Adrenal gland (tissue), 12 donors: ENCODE data around the gene PHF21A. TPM values are rescaled to one million over a fixed set of nuclear protein-coding genes. Genes with fewer than 3 reads are reported as not detected.
A peak's percentile ranks its signal among the peaks of the same experiment; 100 is the strongest.

ENCODE experiments used
- DNase-seq, 7 donors: peaks; one replicate each; pipeline ENCODE4 v3.0.0-alpha.2; 2019 to 2020
- H3K27ac ChIP-seq, 5 donors: fragments of 200-600 bp; sonication (generic) in 4 of 5; 1 replicate in 3 of 5; 2 replicates in 2 of 5; pipeline versions ENCODE4 v1.5.1 to v1.8.0; 2016 to 2020; ENCODE audit warnings: mild to moderate bottlenecking in 1 of 5
- H3K27me3 ChIP-seq: fragments of 200-600 bp; 2 replicates; pipeline ENCODE4 v1.8.0; 2021
- H3K36me3 ChIP-seq, 2 donors: fragments of 200-600 bp; replicated peaks in 1 of 2; 1 replicate in 1 of 2; 2 replicates in 1 of 2; pipeline versions ENCODE4 v1.5.1 to v1.8.0; 2018 to 2022
- H3K4me1 ChIP-seq, 2 donors: fragments of 200-600 bp; replicated peaks in 1 of 2; 1 replicate in 1 of 2; 2 replicates in 1 of 2; pipeline versions ENCODE4 v1.5.1 to v1.8.0; 2018 to 2021
- H3K4me3 ChIP-seq, 4 donors: fragments of 200-600 bp; sonication (generic) in 3 of 4; one replicate each; pipeline ENCODE4 v1.5.1; 2016 to 2018
- H3K9me3 ChIP-seq, 3 donors: fragments of 200-600 bp; sonication (generic) in 1 of 3; replicated peaks in 1 of 3; 1 replicate in 2 of 3; 2 replicates in 1 of 3; pipeline versions ENCODE4 v1.5.1 to v1.8.0; 2016 to 2021
- POLR2A ChIP-seq, 2 donors: fragments of 450-650 bp; IDR thresholded peaks; one replicate each; pipeline ENCODE4 v1.6.1; 2017; ENCODE audit warnings: antibody characterized with exemption in 2 of 2, mild to moderate bottlenecking in 2 of 2, moderate library complexity in 1 of 2
- WGBS, 4 donors: extraction: QIAGEN DNeasy Blood & Tissue Kit in 2 of 4; methylation state at CpG; one replicate each; pipeline versions ENCODE4 v1.1.5 to v1.1.7; 2013 to 2017; 5-methylcytosine and 5-hydroxymethylcytosine counted together
- intact Hi-C, 2 donors: fragments of 100-400 bp; cut with DNase I; formaldehyde crosslinking; loops; one replicate each; pipeline versions ENCODE4 v1.14.1 to v1.15.0; 2022 to 2023
- polyA plus RNA-seq, 3 donors: library from polyadenylated mRNA; stranded (reverse); fragments of 200-250 nt in 2 of 3; fragments of 350-450 nt in 1 of 3; fragmentation: Illumina TruSeq in 1 of 3; extraction: RNeasy Lipid Tissue Mini Kit (QIAGEN cat#74804) in 1 of 3; gene quantifications; one replicate each; pipeline ENCODE4 v1.2.3, GENCODE V29; 2013 to 2014
- total RNA-seq, 9 donors: library from RNA; depleted of rRNA in 4 of 9; stranded (reverse); fragments of >200 nt in 4 of 9; fragments of 120-200 nt in 1 of 9; fragmentation: NEBNext Ultra II Directional in 1 of 9; extraction: Animal tissue kit (Norgen Biotek cat#: 25700) in 1 of 9; gene quantifications; one replicate each; pipeline versions ENCODE4 v1.1.0 to v1.2.4, GENCODE V29; 2013 to 2023
- TF ChIP-seq, protein P1 (sequence below), 6 experiments: fragments of 450-650 bp in 4 of 6; fragments of 200-600 bp in 2 of 6; sonication (generic) in 1 of 6; IDR thresholded peaks; 1 replicate in 5 of 6; 2 replicates in 1 of 6; pipeline versions ENCODE4 v1.5.1 to v1.8.0; 2016 to 2021; ENCODE audit warnings: antibody characterized with exemption in 6 of 6, mild to moderate bottlenecking in 2 of 6, moderate library complexity in 1 of 6
- donor health status: healthy with polysubstance abuse.
- donor health status: Bipolar disorder and iron deficiency.
- donor health status: DM: yes; HTN: yes; CAD: no.
- donor health status: DM: no; HTN: no; CAD: no.
- donor health status: DM: no; HTN: no; CAD: no.
- donor health status: DM: yes; HTN: yes; CAD: no.

Gene PHF21A
- total and polyA plus RNA-seq, 12 donors = 28.4 to 85.1 (median 40.0) TPM

DNA sequence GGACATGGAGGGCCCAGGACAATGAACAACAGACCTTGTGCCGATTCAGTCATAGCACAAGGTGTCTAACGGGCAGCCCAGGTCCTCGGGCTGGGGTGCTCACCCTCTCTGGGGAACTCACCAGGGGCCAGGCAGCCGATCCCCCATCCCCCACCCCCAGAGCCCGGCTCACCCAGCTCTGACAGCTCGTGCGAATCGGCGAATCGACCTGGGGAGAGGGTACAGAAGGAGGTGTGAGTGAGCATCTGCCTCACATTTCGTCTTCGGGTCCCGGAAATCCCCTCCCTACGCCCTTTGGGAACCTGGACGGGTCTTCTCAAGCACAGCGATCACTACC is 204.0 kb downstream of the PHF21A start:
- peaks cover 0 to 39% of the 10 kb centered on the region in 2 donors for H3K36me3 ChIP-seq
- intact Hi-C loops = loop anchor here in 1 of 2 donors (10.0 kb wide), 1 partner anchor 52 kb away; no protein-coding TSS in a partner anchor
- peak overlapping the region; percentile 4 to 95 (median 77) for H3K27ac ChIP-seq
- TF ChIP-seq, protein P1, sequence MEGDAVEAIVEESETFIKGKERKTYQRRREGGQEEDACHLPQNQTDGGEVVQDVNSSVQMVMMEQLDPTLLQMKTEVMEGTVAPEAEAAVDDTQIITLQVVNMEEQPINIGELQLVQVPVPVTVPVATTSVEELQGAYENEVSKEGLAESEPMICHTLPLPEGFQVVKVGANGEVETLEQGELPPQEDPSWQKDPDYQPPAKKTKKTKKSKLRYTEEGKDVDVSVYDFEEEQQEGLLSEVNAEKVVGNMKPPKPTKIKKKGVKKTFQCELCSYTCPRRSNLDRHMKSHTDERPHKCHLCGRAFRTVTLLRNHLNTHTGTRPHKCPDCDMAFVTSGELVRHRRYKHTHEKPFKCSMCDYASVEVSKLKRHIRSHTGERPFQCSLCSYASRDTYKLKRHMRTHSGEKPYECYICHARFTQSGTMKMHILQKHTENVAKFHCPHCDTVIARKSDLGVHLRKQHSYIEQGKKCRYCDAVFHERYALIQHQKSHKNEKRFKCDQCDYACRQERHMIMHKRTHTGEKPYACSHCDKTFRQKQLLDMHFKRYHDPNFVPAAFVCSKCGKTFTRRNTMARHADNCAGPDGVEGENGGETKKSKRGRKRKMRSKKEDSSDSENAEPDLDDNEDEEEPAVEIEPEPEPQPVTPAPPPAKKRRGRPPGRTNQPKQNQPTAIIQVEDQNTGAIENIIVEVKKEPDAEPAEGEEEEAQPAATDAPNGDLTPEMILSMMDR (IDR thresholded peaks at IDR 0.05) = no peak
- TF ChIP-seq POLR2A (IDR thresholded peaks at IDR 0.05) = no peak
- 3 to 28% (median 13%) methylated on average over 3 to 16 of the region's 16 CpGs for WGBS, 4 donors
- DNase-seq = peak in 1 of 7 donors; percentile 52
- H3K4me3 ChIP-seq = peak overlapping the region; percentile 42 to 92 (median 57)
- H3K27me3 ChIP-seq = no peaks in the 10 kb centered on the region
- no peaks in the 10 kb centered on the region for H3K9me3 ChIP-seq
- peaks cover 6 to 27% of the 10 kb centered on the region in 2 donors for H3K4me1 ChIP-seq

DNA sequence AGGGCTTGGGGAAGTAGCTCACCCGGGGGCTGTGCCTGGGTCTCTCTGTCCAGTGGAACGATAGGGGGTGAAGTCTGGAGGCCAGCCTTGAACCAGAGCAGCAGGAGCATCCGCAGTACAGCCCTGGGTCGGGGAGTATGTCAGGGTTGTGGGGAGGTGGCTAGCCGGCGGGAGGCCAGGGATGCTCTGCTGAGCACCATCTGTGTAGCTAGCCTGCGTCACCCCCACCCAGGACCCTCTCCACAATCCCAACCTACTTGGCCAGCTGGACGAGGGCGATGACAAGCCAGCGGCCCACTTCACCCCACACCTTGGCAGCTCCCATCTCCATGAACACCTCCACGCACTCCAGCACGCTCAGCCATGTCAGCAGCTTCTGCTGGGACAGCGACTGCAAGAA is 205.8 kb downstream of the PHF21A start:
- Histone ChIP-seq H3K4me3 (no peak overlapping the region), H3K9me3 (no peaks in the 10 kb centered on the region), H3K27me3 (no peaks in the 10 kb centered on the region), H3K36me3 (peaks cover 0 to 55% of the 10 kb centered on the region in 2 donors), H3K27ac (no peak overlapping the region), H3K4me1 (peaks cover 6 to 18% of the 10 kb centered on the region in 2 donors)
- no peak for TF ChIP-seq POLR2A (IDR thresholded peaks at IDR 0.05)
- TF ChIP-seq, protein P1 (IDR thresholded peaks at IDR 0.05) = no peak
- intact Hi-C loops = loop anchor here in 1 of 2 donors (10.0 kb wide), 1 partner anchor 51 kb away; no protein-coding TSS in a partner anchor
- 79 to 83% (median 79%) methylated on average over 6 to 13 of the region's 13 CpGs; no CpG with 5 or more reads in 1 of the 4 donors for WGBS, 4 donors
- no peak for DNase-seq

DNA sequence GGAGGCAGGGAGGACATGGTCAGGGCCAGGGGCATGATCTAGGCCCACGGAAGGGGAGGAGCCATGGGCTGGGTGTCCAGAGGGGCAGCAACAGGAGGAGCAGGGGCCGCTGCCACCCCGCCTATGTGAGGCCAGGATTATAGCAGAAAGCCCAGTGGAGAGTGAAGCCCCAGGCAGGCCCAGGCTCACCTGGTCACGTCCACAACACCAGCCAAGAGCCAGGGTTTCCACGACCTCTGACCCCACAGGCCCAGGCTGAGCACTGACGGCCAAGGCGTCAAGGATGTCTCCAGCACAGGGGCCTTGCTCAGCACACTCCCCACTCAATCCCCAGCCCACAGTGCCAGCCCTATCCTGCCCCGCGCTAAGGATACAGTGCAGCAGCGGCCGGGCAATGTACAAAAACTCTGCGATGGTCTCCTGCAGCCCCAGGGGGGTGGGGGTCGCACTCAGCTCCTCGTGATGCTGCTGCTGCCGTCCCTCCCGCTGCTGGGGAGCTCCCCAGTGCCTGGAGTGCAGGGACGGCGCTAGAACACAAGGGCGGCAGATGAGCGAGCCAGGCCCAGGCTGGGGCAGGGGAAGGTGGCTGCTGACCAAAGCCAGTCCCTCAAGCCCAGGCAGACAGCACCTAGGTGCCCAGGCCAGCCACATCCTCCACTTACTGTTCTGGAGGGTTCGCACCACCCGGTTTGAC is 207.2 kb downstream of the PHF21A start:
- H3K27me3 ChIP-seq = no peaks in the 10 kb centered on the region
- H3K4me1 ChIP-seq = peaks cover 6 to 18% of the 10 kb centered on the region in 2 donors
- intact Hi-C loops = loop anchor here in 1 of 2 donors (10.0 kb wide), 1 partner anchor 49 kb away; no protein-coding TSS in a partner anchor
- WGBS, 4 donors = 84 to 89% (median 85%) methylated on average over 6 to 22 of the region's 22 CpGs
- H3K9me3 ChIP-seq = no peaks in the 10 kb centered on the region
- H3K27ac ChIP-seq = no peak overlapping the region
- H3K36me3 ChIP-seq = peaks cover 0 to 68% of the 10 kb centered on the region in 2 donors
- H3K4me3 ChIP-seq = no peak overlapping the region
- TF ChIP-seq POLR2A (IDR thresholded peaks at IDR 0.05) = no peak
- TF ChIP-seq, protein P1 (IDR thresholded peaks at IDR 0.05) = no peak
- no peak for DNase-seq

DNA sequence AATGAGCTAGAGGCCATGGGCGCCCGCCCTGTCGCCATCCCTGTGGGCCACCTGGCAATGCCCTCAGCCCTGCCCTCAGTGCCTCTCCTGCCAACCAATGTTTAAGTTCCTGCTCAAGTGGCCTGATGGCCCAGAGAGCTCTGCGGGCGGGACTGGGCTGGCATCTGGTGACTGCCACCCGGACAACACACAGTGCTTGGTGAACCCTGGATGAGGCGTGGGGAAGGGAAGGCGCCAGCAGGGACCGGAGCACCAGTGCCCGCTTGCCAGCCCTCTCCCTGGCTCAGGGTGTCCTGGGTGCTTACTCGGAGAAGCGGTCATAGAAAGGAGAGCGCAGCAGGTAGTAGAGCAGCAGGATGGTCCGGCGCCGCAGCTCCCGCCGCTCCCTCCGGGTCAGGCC is 207.7 kb downstream of the PHF21A start:
- H3K4me3 ChIP-seq = no peak overlapping the region
- peaks cover 0 to 70% of the 10 kb centered on the region in 2 donors for H3K36me3 ChIP-seq
- no peak for DNase-seq
- no peaks in the 10 kb centered on the region for H3K27me3 ChIP-seq
- WGBS, 4 donors = 93 to 97% (median 96%) methylated on average over 12 to 19 of the region's 19 CpGs
- H3K9me3 ChIP-seq = no peaks in the 10 kb centered on the region
- intact Hi-C loops = loop anchor here in 1 of 2 donors (10.0 kb wide), 1 partner anchor 49 kb away; no protein-coding TSS in a partner anchor
- H3K27ac ChIP-seq = no peak overlapping the region
- TF ChIP-seq POLR2A (IDR thresholded peaks at IDR 0.05) = no peak
- TF ChIP-seq, protein P1 (IDR thresholded peaks at IDR 0.05) = no peak
- peaks cover 6 to 18% of the 10 kb centered on the region in 2 donors for H3K4me1 ChIP-seq
